ENCODE data around the gene JAZF1.
"Not testable (repeated sequence)": the region's sequence is repeated elsewhere in the genome, so short reads cannot be mapped to it uniquely, and the experiment has no call there.

Gene JAZF1

GRCh38 chr7:28041508-28042314 lies 138.9 kb downstream of the JAZF1 start:
- DNase-seq (ENCODE audit: low read depth): peak; percentile 98

- DNase-seq (ENCODE audit: low read depth): peak; percentile 59
Measured at GRCh38 chr7:28038175-28038797, 142.3 kb downstream of the JAZF1 start.

- DNase-seq (ENCODE audit: low read depth): peak; percentile 100
Measured at GRCh38 chr7:28037220-28038010, 143.2 kb downstream of the JAZF1 start.

GRCh38 chr7:28036696-28037095 lies 143.9 kb downstream of the JAZF1 start:
- DNase-seq (ENCODE audit: low read depth): peak; percentile 54

- DNase-seq (ENCODE audit: low read depth): no peak
Measured at GRCh38 chr7:28033386-28033785, 147.2 kb downstream of the JAZF1 start.

- no peak for DNase-seq (ENCODE audit: low read depth)
Measured at GRCh38 chr7:28032738-28033380, 147.7 kb downstream of the JAZF1 start.

- DNase-seq (ENCODE audit: low read depth): peak; percentile 37
Measured at GRCh38 chr7:28029051-28029450, 151.5 kb downstream of the JAZF1 start.

- DNase-seq (ENCODE audit: low read depth): no peak
Measured at GRCh38 chr7:28028471-28028870, 152.1 kb downstream of the JAZF1 start.

GRCh38 chr7:28026237-28026636 lies 154.4 kb downstream of the JAZF1 start:
- no peak for DNase-seq (ENCODE audit: low read depth)

GRCh38 chr7:28024786-28025334 lies 155.7 kb downstream of the JAZF1 start:
- no peak for DNase-seq (ENCODE audit: low read depth)

- DNase-seq (ENCODE audit: low read depth): peak; percentile 87
Measured at GRCh38 chr7:28020302-28020940, 160.2 kb downstream of the JAZF1 start.

GRCh38 chr7:28018856-28019465 lies 161.6 kb downstream of the JAZF1 start:
- DNase-seq (ENCODE audit: low read depth): no peak

- peak; percentile 72 for DNase-seq (ENCODE audit: low read depth)
Measured at GRCh38 chr7:28018446-28018845, 162.1 kb downstream of the JAZF1 start.

GRCh38 chr7:28018020-28018419 lies 162.6 kb downstream of the JAZF1 start:
- DNase-seq (ENCODE audit: low read depth): peak; percentile 30

- DNase-seq (ENCODE audit: low read depth): peak; percentile 77
Measured at GRCh38 chr7:28017372-28017771, 163.2 kb downstream of the JAZF1 start.

GRCh38 chr7:28016297-28016696 lies 164.3 kb downstream of the JAZF1 start:
- no peak for DNase-seq (ENCODE audit: low read depth)

- no peak for DNase-seq (ENCODE audit: low read depth)
Measured at GRCh38 chr7:28015169-28015568, 165.4 kb downstream of the JAZF1 start.

- DNase-seq (ENCODE audit: low read depth): not testable (repeated sequence)
Measured at GRCh38 chr7:28014340-28014739, 166.3 kb downstream of the JAZF1 start.

GRCh38 chr7:28013441-28013840 lies 167.2 kb downstream of the JAZF1 start:
- no peak for DNase-seq (ENCODE audit: low read depth)

GRCh38 chr7:28013019-28013418 lies 167.6 kb downstream of the JAZF1 start:
- no peak for DNase-seq (ENCODE audit: low read depth)

GRCh38 chr7:28008911-28009310 lies 171.7 kb downstream of the JAZF1 start:
- no peak for DNase-seq (ENCODE audit: low read depth)
